Hair follicular keratinocyte (primary cell): ENCODE results near the gene RUSC2. TPM values are rescaled to one million over a fixed set of nuclear protein-coding genes. Genes with fewer than 3 reads are reported as not detected.

Source experiments
- total RNA-seq: library from RNA; depleted of rRNA; stranded (reverse); fragments of >200 nt; gene quantifications from 2 replicates; pipeline ENCODE4 v1.2.3, GENCODE V29; 2015

RUSC2 gene, protein sequence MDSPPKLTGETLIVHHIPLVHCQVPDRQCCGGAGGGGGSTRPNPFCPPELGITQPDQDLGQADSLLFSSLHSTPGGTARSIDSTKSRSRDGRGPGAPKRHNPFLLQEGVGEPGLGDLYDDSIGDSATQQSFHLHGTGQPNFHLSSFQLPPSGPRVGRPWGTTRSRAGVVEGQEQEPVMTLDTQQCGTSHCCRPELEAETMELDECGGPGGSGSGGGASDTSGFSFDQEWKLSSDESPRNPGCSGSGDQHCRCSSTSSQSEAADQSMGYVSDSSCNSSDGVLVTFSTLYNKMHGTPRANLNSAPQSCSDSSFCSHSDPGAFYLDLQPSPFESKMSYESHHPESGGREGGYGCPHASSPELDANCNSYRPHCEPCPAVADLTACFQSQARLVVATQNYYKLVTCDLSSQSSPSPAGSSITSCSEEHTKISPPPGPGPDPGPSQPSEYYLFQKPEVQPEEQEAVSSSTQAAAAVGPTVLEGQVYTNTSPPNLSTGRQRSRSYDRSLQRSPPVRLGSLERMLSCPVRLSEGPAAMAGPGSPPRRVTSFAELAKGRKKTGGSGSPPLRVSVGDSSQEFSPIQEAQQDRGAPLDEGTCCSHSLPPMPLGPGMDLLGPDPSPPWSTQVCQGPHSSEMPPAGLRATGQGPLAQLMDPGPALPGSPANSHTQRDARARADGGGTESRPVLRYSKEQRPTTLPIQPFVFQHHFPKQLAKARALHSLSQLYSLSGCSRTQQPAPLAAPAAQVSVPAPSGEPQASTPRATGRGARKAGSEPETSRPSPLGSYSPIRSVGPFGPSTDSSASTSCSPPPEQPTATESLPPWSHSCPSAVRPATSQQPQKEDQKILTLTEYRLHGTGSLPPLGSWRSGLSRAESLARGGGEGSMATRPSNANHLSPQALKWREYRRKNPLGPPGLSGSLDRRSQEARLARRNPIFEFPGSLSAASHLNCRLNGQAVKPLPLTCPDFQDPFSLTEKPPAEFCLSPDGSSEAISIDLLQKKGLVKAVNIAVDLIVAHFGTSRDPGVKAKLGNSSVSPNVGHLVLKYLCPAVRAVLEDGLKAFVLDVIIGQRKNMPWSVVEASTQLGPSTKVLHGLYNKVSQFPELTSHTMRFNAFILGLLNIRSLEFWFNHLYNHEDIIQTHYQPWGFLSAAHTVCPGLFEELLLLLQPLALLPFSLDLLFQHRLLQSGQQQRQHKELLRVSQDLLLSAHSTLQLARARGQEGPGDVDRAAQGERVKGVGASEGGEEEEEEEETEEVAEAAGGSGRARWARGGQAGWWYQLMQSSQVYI (N-terminal part only)
- 12.6 and 15.5 TPM in 2 replicates for total RNA-seq

DNA sequence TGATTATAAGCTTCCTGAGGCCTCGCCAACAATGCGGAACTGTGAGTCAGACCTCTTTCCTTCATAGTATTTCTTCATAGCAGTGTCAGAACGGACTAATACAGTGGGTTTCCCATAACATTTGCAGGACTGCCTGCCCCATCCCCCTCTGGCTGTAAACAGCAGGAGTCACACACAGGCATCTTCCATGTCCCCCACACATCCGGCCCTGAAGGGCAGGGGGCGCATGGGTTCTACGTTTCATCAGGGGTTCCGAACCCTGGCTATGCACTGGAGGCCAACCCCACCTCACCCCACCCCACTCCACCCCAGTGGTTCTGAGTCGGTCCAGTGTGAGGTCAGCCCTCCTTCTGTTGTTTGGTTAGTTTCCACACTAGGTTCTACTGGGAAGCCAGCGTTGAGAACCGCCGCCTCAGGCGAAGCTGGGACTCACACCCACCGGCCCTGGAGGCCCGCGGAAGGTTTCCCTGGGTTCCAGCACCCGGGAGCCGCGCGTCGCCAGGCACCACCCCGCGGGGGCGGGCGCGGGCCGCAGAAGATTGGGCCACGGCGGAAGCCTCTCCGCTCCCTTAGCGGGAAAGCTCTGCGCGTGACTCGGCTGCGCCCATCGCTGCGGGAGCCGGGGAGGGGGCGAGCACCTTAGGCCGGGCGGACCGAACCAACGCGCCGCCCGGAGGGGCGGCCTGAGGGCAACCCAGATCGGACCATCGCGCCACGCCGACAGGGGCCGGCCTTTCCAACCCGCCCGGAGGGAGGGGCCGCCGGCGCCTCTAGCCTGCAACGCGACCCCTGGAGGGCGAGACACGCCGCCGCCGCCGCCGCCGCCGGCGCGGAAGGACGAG is at the start of gene RUSC2:
TSS of gene RUSC2 (plus strand) at position 799 of the 842 bp plus-strand sequence. CDS start 56,411 bp downstream, outside the sequence.

Other genes with a start within 250 kb of the RUSC2 start
- gene TESK1, start 115.2 kb downstream of the RUSC2 start, total RNA-seq: 13.9 and 24.0 TPM in 2 replicates
- 0.11 and 0.86 TPM in 2 replicates for gene CD72, start 128.3 kb downstream of the RUSC2 start, total RNA-seq
- gene SIT1, start 160.8 kb downstream of the RUSC2 start, total RNA-seq: not detected in 2 replicates
- gene RMRP, start 167.9 kb downstream of the RUSC2 start, total RNA-seq: 1,205 and 1,810 TPM in 2 replicates
- gene CCDC107, start 168.2 kb downstream of the RUSC2 start, total RNA-seq: 17.2 and 18.8 TPM in 2 replicates
- gene ARHGEF39, start 175.1 kb downstream of the RUSC2 start, total RNA-seq: 7.8 and 23.5 TPM in 2 replicates
- 0.23 and 2.1 TPM in 2 replicates for gene CA9, start 183.8 kb downstream of the RUSC2 start, total RNA-seq
- gene TPM2, start 199.8 kb downstream of the RUSC2 start, total RNA-seq: 53.1 and 157 TPM in 2 replicates
- gene TLN1, start 242.1 kb downstream of the RUSC2 start, total RNA-seq: 141 and 149 TPM in 2 replicates
- gene CREB3, start 242.6 kb downstream of the RUSC2 start, total RNA-seq: 47.2 and 49.3 TPM in 2 replicates